ENCODE measurements around the gene FLVCR1. TPM values are rescaled to one million over a fixed set of nuclear protein-coding genes. Genes with fewer than 3 reads are reported as not detected.
"Not testable (repeated sequence)": the region's sequence is repeated elsewhere in the genome, so short reads cannot be mapped to it uniquely, and the experiment has no call there.

FLVCR1 gene
- total RNA-seq, 1 donor from 2014 or later: 6.9 TPM

GRCh38 chr1:212908971-212909370, 50.9 kb downstream of the FLVCR1 start:
- H3K4me3 ChIP-seq (ENCODE audit: low read depth, low read length): no peak overlapping the region
- TF ChIP-seq, protein P1, sequence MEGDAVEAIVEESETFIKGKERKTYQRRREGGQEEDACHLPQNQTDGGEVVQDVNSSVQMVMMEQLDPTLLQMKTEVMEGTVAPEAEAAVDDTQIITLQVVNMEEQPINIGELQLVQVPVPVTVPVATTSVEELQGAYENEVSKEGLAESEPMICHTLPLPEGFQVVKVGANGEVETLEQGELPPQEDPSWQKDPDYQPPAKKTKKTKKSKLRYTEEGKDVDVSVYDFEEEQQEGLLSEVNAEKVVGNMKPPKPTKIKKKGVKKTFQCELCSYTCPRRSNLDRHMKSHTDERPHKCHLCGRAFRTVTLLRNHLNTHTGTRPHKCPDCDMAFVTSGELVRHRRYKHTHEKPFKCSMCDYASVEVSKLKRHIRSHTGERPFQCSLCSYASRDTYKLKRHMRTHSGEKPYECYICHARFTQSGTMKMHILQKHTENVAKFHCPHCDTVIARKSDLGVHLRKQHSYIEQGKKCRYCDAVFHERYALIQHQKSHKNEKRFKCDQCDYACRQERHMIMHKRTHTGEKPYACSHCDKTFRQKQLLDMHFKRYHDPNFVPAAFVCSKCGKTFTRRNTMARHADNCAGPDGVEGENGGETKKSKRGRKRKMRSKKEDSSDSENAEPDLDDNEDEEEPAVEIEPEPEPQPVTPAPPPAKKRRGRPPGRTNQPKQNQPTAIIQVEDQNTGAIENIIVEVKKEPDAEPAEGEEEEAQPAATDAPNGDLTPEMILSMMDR (conservative IDR thresholded peaks at IDR 0.05; ENCODE audit: low read depth, low read length): no peak
- DNase-seq (ENCODE audit: low read depth): no peak

DNA sequence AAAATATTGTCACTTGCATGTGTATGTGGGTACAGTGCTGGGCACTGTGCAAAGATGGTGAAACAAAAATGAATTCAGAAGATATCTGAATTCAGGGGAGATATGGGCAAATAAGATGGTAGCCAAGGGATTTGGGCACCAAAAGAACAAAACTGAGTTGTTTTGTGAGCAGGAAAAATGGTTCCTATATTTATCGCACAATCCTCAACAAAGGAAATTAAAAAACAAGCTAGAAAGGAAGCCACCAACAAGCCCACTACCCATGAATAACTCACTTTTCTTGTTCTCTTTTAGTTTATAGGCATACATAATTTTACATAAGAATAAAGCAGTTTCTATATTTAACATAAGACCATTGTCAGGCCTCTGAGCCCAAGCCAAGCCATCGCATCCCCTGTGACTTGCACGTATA, 51.6 kb downstream of the FLVCR1 start:
- DNase-seq (ENCODE audit: low read depth): no peak
- no peak overlapping the region for H3K4me3 ChIP-seq (ENCODE audit: low read depth, low read length)
- TF ChIP-seq, protein P1 (conservative IDR thresholded peaks at IDR 0.05; ENCODE audit: low read depth, low read length): no peak

- DNase-seq (ENCODE audit: low read depth); H3K4me3 ChIP-seq (ENCODE audit: low read depth, low read length): not testable (repeated sequence)
These were observed 52.1 kb downstream of the FLVCR1 start for GRCh38 chr1:212910213-212910612.

- not testable (repeated sequence) for DNase-seq (ENCODE audit: low read depth); H3K4me3 ChIP-seq (ENCODE audit: low read depth, low read length)
These were observed 55.6 kb downstream of the FLVCR1 start for GRCh38 chr1:212913638-212914037.

DNA sequence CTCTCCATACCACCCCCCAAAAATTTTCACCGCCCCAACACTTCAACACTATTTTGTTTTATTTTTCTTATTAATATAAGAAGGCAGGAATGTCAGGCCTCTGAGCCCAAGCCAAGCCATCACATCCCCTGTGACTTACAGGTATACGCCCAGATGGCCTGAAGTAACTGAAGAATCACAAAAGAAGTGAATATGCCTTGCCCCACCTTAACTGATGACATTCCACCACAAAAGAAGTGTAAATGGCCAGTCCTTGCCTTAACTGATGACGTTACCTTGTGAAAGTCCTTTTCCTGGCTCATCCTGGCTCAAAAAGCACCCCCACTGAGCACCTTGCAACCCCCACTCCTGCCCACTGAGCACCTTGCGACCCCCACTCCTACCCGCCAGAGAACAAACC, 56.0 kb downstream of the FLVCR1 start:
- not testable (repeated sequence) for DNase-seq (ENCODE audit: low read depth); H3K4me3 ChIP-seq (ENCODE audit: low read depth, low read length)

- no peak for DNase-seq (ENCODE audit: low read depth)
- TF ChIP-seq, protein P1 (conservative IDR thresholded peaks at IDR 0.05; ENCODE audit: low read depth, low read length): no peak
- no peak overlapping the region for H3K4me3 ChIP-seq (ENCODE audit: low read depth, low read length)
These were observed 56.7 kb downstream of the FLVCR1 start for GRCh38 chr1:212914789-212915188.

GRCh38 chr1:212915245-212916091, 57.4 kb downstream of the FLVCR1 start:
- peak; percentile 50 for DNase-seq (ENCODE audit: low read depth)
- no peak overlapping the region for H3K4me3 ChIP-seq (ENCODE audit: low read depth, low read length)
- TF ChIP-seq, protein P1 (conservative IDR thresholded peaks at IDR 0.05; ENCODE audit: low read depth, low read length): peak; percentile 66

GRCh38 chr1:212916481-212917133, 58.5 kb downstream of the FLVCR1 start:
- H3K4me3 ChIP-seq (ENCODE audit: low read depth, low read length): no peak overlapping the region
- TF ChIP-seq, protein P1 (conservative IDR thresholded peaks at IDR 0.05; ENCODE audit: low read depth, low read length): no peak
- no peak for DNase-seq (ENCODE audit: low read depth)
